Measurements from ENCODE around the gene SGCA. TPM values are rescaled to one million over a fixed set of nuclear protein-coding genes. Genes with fewer than 3 reads are reported as not detected.
A peak's percentile ranks its signal among the peaks of the same experiment; 100 is the strongest.

SGCA gene
- total RNA-seq, 1 donor, result not detected

DNA sequence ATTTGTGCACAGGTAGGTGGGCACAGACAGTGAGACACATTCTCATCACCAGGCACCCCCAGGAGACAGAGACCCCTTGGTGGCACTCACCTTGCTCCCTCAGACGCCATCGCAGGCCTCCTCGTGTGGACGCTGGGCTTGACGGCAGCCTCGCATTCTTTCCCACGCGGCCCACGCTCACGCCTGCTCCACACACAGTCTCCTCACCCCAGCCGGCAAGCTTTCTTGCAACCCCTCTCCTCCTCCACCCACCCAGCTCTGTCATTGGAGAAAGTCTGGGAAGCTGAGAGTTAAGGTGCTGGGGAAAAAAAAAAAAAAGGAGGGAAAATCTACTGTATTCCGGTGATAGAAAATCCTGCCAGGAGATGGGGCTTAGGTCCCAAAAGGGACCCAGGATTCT lies 14.8 kb downstream of the SGCA start:
- Histone ChIP-seq H3K4me1 (ENCODE audit: insufficient read depth, low read length) (peaks cover 33% of the 10 kb centered on the region), H3K79me2 (ENCODE audit: insufficient read depth, low read length) (no peaks in the 10 kb centered on the region), H3K36me3 (ENCODE audit: insufficient read depth, low read length) (peaks cover 31% of the 10 kb centered on the region), H3K9me3 (ENCODE audit: low read depth, low read length) (no peaks in the 10 kb centered on the region), H3K27ac (ENCODE audit: low read depth, low read length) (peak overlapping the region; percentile 97), H4K20me1 (ENCODE audit: insufficient read depth, low read length) (peaks cover 21% of the 10 kb centered on the region), H2AFZ (ENCODE audit: low read length) (no peak overlapping the region), H3K27me3 (ENCODE audit: insufficient read depth, low read length) (no peaks in the 10 kb centered on the region), H3K4me2 (ENCODE audit: insufficient read depth, low read length) (no peak overlapping the region), H3K4me3 (ENCODE audit: insufficient read depth, low read length) (no peak overlapping the region)
- no peak for DNase-seq (ENCODE audit: insufficient read length, low spot score, missing footprints)
- TF ChIP-seq, protein P1, sequence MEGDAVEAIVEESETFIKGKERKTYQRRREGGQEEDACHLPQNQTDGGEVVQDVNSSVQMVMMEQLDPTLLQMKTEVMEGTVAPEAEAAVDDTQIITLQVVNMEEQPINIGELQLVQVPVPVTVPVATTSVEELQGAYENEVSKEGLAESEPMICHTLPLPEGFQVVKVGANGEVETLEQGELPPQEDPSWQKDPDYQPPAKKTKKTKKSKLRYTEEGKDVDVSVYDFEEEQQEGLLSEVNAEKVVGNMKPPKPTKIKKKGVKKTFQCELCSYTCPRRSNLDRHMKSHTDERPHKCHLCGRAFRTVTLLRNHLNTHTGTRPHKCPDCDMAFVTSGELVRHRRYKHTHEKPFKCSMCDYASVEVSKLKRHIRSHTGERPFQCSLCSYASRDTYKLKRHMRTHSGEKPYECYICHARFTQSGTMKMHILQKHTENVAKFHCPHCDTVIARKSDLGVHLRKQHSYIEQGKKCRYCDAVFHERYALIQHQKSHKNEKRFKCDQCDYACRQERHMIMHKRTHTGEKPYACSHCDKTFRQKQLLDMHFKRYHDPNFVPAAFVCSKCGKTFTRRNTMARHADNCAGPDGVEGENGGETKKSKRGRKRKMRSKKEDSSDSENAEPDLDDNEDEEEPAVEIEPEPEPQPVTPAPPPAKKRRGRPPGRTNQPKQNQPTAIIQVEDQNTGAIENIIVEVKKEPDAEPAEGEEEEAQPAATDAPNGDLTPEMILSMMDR (IDR thresholded peaks at IDR 0.05; ENCODE audit: extremely low read depth, low read depth, low read length), result no peak

DNA sequence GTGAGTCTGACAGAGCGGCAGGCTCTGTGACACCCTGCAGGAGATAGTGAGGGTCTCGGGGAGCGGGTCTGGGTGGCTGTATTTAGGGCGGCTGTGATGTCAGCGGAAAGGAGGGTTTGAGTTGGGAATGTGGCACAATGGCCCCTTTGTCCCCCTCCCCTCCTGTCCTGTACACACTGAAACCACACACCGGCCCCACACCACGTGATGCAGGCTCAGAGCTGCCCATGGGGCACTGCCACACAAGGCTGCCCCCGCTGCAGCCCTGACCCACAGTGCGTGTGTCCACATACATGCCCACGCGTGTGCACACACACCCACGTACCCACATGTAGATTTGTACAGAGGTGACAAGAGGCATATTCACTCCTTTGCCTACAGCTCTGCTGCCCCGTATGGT lies 15.3 kb downstream of the SGCA start:
- H3K4me1 ChIP-seq (ENCODE audit: insufficient read depth, low read length), result peaks cover 35% of the 10 kb centered on the region
- H3K4me2 ChIP-seq (ENCODE audit: insufficient read depth, low read length), result no peak overlapping the region
- peaks cover 33% of the 10 kb centered on the region for H3K36me3 ChIP-seq (ENCODE audit: insufficient read depth, low read length)
- DNase-seq (ENCODE audit: insufficient read length, low spot score, missing footprints), result peak; percentile 78
- no peaks in the 10 kb centered on the region for H3K79me2 ChIP-seq (ENCODE audit: insufficient read depth, low read length)
- H3K4me3 ChIP-seq (ENCODE audit: insufficient read depth, low read length), result no peak overlapping the region
- peak overlapping the region; percentile 97 for H3K27ac ChIP-seq (ENCODE audit: low read depth, low read length)
- no peaks in the 10 kb centered on the region for H3K27me3 ChIP-seq (ENCODE audit: insufficient read depth, low read length)
- TF ChIP-seq, protein P1 (IDR thresholded peaks at IDR 0.05; ENCODE audit: extremely low read depth, low read depth, low read length), result no peak
- peaks cover 26% of the 10 kb centered on the region for H4K20me1 ChIP-seq (ENCODE audit: insufficient read depth, low read length)
- H3K9me3 ChIP-seq (ENCODE audit: low read depth, low read length), result no peaks in the 10 kb centered on the region
- H2AFZ ChIP-seq (ENCODE audit: low read length), result no peak overlapping the region

DNA sequence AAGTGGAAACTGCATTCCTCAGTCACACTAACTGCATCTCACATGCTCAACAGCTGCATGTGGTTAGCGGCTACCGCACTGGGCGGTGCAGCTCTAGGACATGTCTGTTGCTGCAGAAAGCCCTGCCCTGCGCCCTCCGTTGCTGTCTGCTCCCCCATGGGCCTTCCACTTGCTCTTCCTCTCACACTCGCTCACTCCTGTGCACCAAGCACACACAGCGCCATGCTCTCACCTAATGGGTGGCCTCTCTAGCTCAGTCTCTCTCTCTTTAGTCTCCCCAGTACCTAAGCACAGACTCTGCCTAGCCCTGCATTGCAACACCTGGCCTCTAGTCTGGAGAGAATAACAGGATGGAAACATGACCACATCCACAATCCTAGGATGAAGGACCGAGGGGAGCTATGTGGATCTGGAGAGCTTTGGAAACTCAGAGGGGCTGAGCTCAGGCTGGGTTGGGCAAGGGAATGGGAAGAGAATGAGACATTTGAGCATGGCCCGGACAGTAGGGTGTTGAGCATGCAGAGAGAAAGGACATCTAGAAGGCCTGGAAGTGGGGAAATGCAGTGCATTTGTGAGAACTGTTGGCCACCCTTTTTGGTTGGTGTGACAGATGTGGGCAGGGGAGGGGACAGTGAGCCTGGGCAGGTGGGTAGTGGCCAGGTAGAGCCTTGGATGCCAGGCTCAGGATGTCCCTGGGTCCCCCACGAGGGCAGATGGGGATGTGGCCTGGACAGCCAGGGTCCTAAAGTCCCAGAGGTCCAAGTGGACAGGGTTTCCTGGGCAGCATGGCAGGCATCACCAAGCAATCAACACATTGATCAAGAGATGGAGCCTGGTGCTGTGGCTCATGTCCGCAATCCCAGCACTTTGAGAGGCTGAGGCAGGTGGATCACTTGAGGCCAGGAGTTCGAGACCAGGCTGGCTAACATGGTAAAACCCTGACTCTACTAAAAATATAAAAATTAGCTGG lies 16.1 kb downstream of the SGCA start:
- no peak overlapping the region for H2AFZ ChIP-seq (ENCODE audit: low read length)
- TF ChIP-seq, protein P1 (IDR thresholded peaks at IDR 0.05; ENCODE audit: extremely low read depth, low read depth, low read length), result no peak
- H3K36me3 ChIP-seq (ENCODE audit: insufficient read depth, low read length), result peaks cover 40% of the 10 kb centered on the region
- H3K27ac ChIP-seq (ENCODE audit: low read depth, low read length), result peak overlapping the region; percentile 97
- no peak overlapping the region for H3K4me2 ChIP-seq (ENCODE audit: insufficient read depth, low read length)
- H3K27me3 ChIP-seq (ENCODE audit: insufficient read depth, low read length), result no peaks in the 10 kb centered on the region
- peaks cover 34% of the 10 kb centered on the region for H4K20me1 ChIP-seq (ENCODE audit: insufficient read depth, low read length)
- H3K9me3 ChIP-seq (ENCODE audit: low read depth, low read length), result no peaks in the 10 kb centered on the region
- no peaks in the 10 kb centered on the region for H3K79me2 ChIP-seq (ENCODE audit: insufficient read depth, low read length)
- peaks cover 32% of the 10 kb centered on the region for H3K4me1 ChIP-seq (ENCODE audit: insufficient read depth, low read length)
- no peak for DNase-seq (ENCODE audit: insufficient read length, low spot score, missing footprints)
- no peak overlapping the region for H3K4me3 ChIP-seq (ENCODE audit: insufficient read depth, low read length)

DNA sequence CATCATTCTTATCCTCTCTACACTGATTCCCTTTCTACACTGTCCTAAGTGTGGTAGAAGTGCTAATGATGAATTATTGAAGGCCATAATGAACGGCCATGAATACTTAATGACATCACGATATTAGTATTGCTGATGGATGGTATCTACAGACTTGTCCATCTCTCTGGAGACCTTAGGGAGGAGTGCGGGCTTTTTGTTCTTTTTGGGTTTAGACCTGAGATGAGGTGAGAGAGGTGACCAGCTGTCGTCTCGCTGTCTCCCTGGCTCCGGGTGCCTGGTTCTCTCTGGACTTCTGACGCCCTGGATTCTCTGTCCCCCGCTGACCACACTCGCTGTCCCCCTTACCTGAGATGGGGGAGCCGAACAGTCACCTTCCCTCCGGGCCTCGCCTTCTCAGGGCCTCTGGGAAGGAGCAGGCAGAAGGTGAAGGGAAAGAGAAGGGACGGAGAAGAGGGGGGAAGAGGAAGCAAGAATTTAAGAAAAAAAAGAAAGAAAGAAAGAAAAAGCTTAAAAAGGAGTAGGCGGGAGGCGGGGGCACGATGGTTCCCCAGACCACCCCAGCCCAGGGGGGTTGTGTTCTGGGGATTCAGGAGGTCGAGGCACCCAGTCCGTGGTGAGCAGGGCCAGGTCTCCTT lies 17.1 kb downstream of the SGCA start:
- Histone ChIP-seq H3K9me3 (ENCODE audit: low read depth, low read length) (no peaks in the 10 kb centered on the region), H3K27me3 (ENCODE audit: insufficient read depth, low read length) (no peaks in the 10 kb centered on the region), H2AFZ (ENCODE audit: low read length) (no peak overlapping the region), H3K36me3 (ENCODE audit: insufficient read depth, low read length) (peaks cover 45% of the 10 kb centered on the region), H3K4me1 (ENCODE audit: insufficient read depth, low read length) (peaks cover 25% of the 10 kb centered on the region), H3K27ac (ENCODE audit: low read depth, low read length) (peak overlapping the region; percentile 97), H3K79me2 (ENCODE audit: insufficient read depth, low read length) (no peaks in the 10 kb centered on the region), H3K4me3 (ENCODE audit: insufficient read depth, low read length) (no peak overlapping the region), H4K20me1 (ENCODE audit: insufficient read depth, low read length) (peaks cover 44% of the 10 kb centered on the region), H3K4me2 (ENCODE audit: insufficient read depth, low read length) (no peak overlapping the region)
- peak; percentile 73 for DNase-seq (ENCODE audit: insufficient read length, low spot score, missing footprints)
- TF ChIP-seq, protein P1 (IDR thresholded peaks at IDR 0.05; ENCODE audit: extremely low read depth, low read depth, low read length), result no peak

Data from osteoblast (primary cell).